Smooth muscle cell (in vitro differentiated cells): ENCODE results near the gene SH3RF3. TPM values are rescaled to one million over a fixed set of nuclear protein-coding genes. Genes with fewer than 3 reads are reported as not detected.

Experiments used
- DNase-seq: peaks from one replicate; lab custom pipeline; 2025; ENCODE audit not compliant: unreplicated experiment; lab: John Stamatoyannopoulos, UW
- H2AFZ ChIP-seq: fragments of 200-600 bp; sonication (generic); 2 replicates; pipeline ENCODE4 v1.6.0; 2016; ENCODE audit warnings: antibody characterized with exemption, low read depth, mild to moderate bottlenecking
- H3F3A ChIP-seq: fragments of 200-600 bp; sonication (generic); 2 replicates; pipeline ENCODE4 v1.6.0; 2017; ENCODE audit warnings: antibody characterized with exemption, low read depth
- H3K27ac ChIP-seq: fragments of 200-600 bp; sonication (generic); 2 replicates; pipeline ENCODE4 v1.5.1; 2016; ENCODE audit warnings: low read depth, mild to moderate bottlenecking
- H3K27me3 ChIP-seq: fragments of 200-600 bp; sonication (generic); 2 replicates; pipeline ENCODE4 v1.6.1; 2016; ENCODE audit warnings: low read depth, mild to moderate bottlenecking
- H3K36me3 ChIP-seq: fragments of 200-600 bp; sonication (generic); 2 replicates; pipeline ENCODE4 v1.5.1; 2016; ENCODE audit warnings: low read depth
- H3K4me1 ChIP-seq: fragments of 200-600 bp; sonication (generic); 2 replicates; pipeline ENCODE4 v1.5.1; 2016; ENCODE audit warnings: low read depth
- H3K4me2 ChIP-seq: fragments of 200-600 bp; sonication (generic); 2 replicates; pipeline ENCODE4 v1.6.0; 2016; ENCODE audit warnings: mild to moderate bottlenecking
- H3K4me3 ChIP-seq: fragments of 200-600 bp; sonication (generic); 2 replicates; pipeline ENCODE4 v1.5.1; 2016; ENCODE audit warnings: mild to moderate bottlenecking
- H3K79me2 ChIP-seq: fragments of 200-600 bp; sonication (generic); 2 replicates; pipeline ENCODE4 v1.6.0; 2016; ENCODE audit warnings: low read depth, mild to moderate bottlenecking
- H3K9ac ChIP-seq: fragments of 200-600 bp; sonication (generic); 2 replicates; pipeline ENCODE4 v1.6.0; 2016; ENCODE audit warnings: low read depth
- H3K9me3 ChIP-seq: fragments of 200-600 bp; sonication (generic); replicated peaks from 2 replicates; pipeline ENCODE4 v1.5.1; 2016; ENCODE audit warnings: low read depth
- H4K20me1 ChIP-seq: fragments of 200-600 bp; sonication (generic); 2 replicates; pipeline ENCODE4 v1.6.0; 2016; ENCODE audit warnings: low read depth
- WGBS: methylation state at CpG from one replicate; pipeline ENCODE4 v1.1.7; 2016; ENCODE audit warnings: low lambda C conversion rate; 5-methylcytosine and 5-hydroxymethylcytosine counted together
- polyA plus RNA-seq: library from polyadenylated mRNA; unstranded; fragments of >200 nt; fragmentation: Nextera tagmentation; extraction: Ambion mirVana; gene quantifications from 2 replicates; pipeline ENCODE4 v1.2.1, GENCODE V29; 2016
- total RNA-seq: library from RNA; depleted of rRNA; stranded (reverse); fragments of >200 nt; gene quantifications from 2 replicates; pipeline ENCODE4 v1.2.3, GENCODE V29; 2014
- TF ChIP-seq, protein P1 (sequence below): fragments of 200-600 bp; sonication (generic); IDR thresholded peaks from 2 replicates; pipeline ENCODE4 v1.5.1; 2017; ENCODE audit warnings: borderline replicate concordance, mild to moderate bottlenecking, antibody characterized with exemption; ENCODE audit not compliant: insufficient read depth, poor library complexity, severe bottlenecking

SH3RF3 gene
- total and polyA plus RNA-seq, 2 experiments from 2014 or later: 6.6 to 11.8 TPM

DNA sequence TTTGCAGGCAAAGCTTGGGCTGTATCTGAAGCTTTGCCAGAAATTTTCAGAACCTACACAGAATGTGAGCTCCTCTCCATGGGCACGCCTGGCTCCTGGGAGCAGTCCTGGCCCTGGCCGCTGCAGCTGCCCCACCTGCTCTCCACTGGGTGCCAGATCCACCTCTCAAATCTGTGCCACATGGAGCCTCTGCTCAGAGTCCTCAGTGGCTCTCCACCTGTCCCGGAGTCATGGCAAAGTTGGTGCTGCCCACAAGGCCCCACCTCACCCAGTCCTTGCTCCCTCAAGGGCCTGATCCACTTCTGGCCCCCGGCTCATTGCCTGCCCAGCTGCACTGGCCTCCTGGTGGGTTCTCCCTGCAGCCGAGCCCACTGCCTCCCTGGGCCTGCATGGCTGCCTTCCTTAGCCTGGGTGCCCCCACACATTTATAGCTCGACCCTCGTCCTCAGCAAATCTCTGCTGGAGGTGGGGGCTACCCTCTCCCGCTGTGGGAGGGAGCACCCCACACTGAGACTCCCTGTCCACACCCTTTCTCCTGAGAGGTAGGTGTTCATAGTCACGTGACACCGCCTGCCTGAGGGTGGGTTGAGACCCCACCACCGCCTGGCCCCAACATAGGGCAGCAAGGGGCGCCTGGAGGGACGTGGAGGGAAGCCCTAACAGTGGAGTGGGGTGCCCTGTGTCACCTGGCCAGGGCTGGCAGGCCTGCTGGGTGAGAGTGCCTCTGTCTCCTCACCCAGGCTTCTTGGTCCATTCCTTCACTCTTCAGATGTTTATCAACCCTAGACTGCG lies 224.1 kb downstream of the SH3RF3 start:
- no peak overlapping the region for H2AFZ ChIP-seq
- no peaks in the 10 kb centered on the region for H3K27me3 ChIP-seq
- TF ChIP-seq, protein P1, sequence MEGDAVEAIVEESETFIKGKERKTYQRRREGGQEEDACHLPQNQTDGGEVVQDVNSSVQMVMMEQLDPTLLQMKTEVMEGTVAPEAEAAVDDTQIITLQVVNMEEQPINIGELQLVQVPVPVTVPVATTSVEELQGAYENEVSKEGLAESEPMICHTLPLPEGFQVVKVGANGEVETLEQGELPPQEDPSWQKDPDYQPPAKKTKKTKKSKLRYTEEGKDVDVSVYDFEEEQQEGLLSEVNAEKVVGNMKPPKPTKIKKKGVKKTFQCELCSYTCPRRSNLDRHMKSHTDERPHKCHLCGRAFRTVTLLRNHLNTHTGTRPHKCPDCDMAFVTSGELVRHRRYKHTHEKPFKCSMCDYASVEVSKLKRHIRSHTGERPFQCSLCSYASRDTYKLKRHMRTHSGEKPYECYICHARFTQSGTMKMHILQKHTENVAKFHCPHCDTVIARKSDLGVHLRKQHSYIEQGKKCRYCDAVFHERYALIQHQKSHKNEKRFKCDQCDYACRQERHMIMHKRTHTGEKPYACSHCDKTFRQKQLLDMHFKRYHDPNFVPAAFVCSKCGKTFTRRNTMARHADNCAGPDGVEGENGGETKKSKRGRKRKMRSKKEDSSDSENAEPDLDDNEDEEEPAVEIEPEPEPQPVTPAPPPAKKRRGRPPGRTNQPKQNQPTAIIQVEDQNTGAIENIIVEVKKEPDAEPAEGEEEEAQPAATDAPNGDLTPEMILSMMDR: no peak
- H3K27ac ChIP-seq: no peak overlapping the region
- WGBS: 92% methylated on average over 14 of the region's 14 CpGs
- H3K4me3 ChIP-seq: no peak overlapping the region
- DNase-seq: no peak
- peaks cover 18% of the 10 kb centered on the region for H4K20me1 ChIP-seq
- H3K9me3 ChIP-seq: no peaks in the 10 kb centered on the region
- no peaks in the 10 kb centered on the region for H3K79me2 ChIP-seq
- no peak overlapping the region for H3K9ac ChIP-seq
- no peak overlapping the region for H3K4me2 ChIP-seq
- H3F3A ChIP-seq: no peaks in the 10 kb centered on the region
- no peaks in the 10 kb centered on the region for H3K36me3 ChIP-seq
- peaks cover 4% of the 10 kb centered on the region for H3K4me1 ChIP-seq

DNA sequence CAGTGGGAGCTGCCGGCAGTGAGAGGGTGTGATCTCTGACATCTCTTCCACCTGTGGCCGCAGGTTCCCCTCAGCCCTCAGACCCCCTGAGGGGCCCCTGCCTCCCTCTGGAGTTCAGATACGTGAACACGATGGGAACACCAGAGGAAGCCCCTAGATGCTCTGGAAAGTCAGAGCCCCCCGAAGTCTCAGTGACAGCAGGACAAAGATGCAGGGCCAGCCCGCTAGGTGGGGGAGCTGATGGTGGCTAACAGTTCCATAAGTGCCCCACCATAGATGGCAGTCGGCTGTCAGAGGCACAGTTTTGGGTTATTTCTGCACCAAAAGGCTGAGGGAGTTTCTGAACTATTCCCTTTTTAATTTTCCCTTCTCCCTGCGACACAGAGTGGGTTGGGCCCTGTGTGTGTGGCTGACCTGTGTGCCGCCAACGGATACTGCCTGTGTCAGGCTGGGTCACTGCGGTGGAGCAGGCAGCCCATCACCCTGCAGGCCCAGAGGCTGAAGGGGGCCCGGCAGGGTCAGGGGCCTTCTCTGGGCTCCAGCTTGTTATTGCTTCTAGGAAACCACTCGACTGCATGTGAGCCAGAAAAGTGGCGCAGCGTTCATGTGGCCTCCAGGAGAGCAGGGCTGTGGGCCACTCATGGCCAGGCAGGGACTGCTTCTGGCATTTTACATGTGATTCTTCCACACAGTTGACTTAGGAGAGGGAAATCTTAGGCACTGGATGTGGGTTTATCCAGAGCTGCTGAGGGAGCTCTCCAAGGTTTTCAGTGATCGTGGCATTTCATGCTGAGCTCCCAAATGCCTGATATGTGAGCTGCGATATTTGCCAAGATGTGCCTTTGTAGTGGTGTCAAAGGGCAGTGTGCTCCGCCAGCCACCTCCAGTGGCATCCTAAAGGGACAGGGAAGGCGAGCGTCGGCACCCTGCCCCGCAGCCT lies 225.1 kb downstream of the SH3RF3 start:
- DNase-seq: no peak
- peaks cover 18% of the 10 kb centered on the region for H4K20me1 ChIP-seq
- H3K4me2 ChIP-seq: no peak overlapping the region
- H3K9ac ChIP-seq: no peak overlapping the region
- H3K9me3 ChIP-seq: no peaks in the 10 kb centered on the region
- TF ChIP-seq, protein P1: no peak
- H3F3A ChIP-seq: no peaks in the 10 kb centered on the region
- H3K27ac ChIP-seq: no peak overlapping the region
- no peaks in the 10 kb centered on the region for H3K27me3 ChIP-seq
- 96% methylated on average over 22 of the region's 22 CpGs for WGBS
- H3K4me3 ChIP-seq: no peak overlapping the region
- no peaks in the 10 kb centered on the region for H3K4me1 ChIP-seq
- no peaks in the 10 kb centered on the region for H3K36me3 ChIP-seq
- no peaks in the 10 kb centered on the region for H3K79me2 ChIP-seq
- no peak overlapping the region for H2AFZ ChIP-seq

DNA sequence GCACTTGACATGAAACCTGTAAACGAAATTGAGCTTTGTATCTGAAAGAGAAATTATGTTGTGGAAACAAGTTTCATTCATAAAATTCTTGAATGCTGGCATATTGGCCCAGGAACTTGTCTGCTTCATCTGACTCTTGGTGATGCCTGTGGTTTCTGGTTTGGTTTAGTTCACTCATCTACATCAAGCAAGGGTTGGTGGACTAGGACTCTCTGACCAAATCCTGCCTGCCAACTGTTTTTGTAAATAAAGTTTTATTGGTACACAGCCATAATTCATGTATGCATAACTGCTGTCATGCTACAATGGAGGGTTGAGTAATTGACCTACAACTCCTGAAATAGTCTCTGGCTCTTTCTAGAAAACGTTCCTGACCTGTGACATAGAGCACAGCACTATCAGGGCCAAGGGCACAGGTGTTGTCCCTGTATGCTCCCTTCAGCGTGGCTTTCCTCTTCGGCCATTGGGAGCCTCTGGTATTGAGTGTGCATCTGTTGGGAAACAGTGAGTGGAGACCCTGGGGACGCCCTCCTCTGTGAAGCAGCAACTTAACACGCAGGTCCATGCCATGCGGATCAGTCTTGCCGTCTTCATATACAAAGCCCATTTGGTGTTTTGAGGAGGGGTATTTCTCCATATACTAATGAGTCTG lies 226.3 kb downstream of the SH3RF3 start:
- Histone ChIP-seq H3K27me3 (no peaks in the 10 kb centered on the region), H3K4me2 (no peak overlapping the region), H3K27ac (no peak overlapping the region), H3K9ac (no peak overlapping the region), H3K36me3 (no peaks in the 10 kb centered on the region), H3K79me2 (no peaks in the 10 kb centered on the region), H4K20me1 (peaks cover 18% of the 10 kb centered on the region), H3K4me1 (no peaks in the 10 kb centered on the region), H3K9me3 (no peaks in the 10 kb centered on the region), H2AFZ (no peak overlapping the region), H3K4me3 (no peak overlapping the region), H3F3A (no peaks in the 10 kb centered on the region)
- WGBS: 94% methylated on average over 8 of the region's 8 CpGs
- DNase-seq: no peak
- TF ChIP-seq, protein P1: no peak
